ENCODE data around the gene PEAK1.

DNA sequence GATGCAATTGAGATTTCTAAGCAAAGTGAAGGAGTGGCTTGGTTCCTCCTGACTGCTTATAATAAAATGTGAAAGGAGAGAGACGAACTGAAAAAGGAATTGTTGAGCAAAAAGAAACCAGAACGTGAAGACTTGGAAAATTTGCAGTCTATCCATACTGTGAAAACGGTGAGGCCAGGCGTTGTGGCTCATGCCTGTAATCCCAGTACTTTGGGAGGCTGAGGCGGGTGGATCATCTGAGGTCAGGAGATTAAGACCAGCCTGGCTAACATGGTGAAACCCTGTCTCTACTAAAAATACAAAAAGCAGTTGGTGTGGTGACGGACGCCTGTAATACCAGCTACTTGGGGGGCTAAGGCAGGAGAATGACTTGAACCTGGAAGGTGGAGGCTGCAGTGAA, 292.3 kb downstream of the PEAK1 start:
- TF ChIP-seq, protein P1, sequence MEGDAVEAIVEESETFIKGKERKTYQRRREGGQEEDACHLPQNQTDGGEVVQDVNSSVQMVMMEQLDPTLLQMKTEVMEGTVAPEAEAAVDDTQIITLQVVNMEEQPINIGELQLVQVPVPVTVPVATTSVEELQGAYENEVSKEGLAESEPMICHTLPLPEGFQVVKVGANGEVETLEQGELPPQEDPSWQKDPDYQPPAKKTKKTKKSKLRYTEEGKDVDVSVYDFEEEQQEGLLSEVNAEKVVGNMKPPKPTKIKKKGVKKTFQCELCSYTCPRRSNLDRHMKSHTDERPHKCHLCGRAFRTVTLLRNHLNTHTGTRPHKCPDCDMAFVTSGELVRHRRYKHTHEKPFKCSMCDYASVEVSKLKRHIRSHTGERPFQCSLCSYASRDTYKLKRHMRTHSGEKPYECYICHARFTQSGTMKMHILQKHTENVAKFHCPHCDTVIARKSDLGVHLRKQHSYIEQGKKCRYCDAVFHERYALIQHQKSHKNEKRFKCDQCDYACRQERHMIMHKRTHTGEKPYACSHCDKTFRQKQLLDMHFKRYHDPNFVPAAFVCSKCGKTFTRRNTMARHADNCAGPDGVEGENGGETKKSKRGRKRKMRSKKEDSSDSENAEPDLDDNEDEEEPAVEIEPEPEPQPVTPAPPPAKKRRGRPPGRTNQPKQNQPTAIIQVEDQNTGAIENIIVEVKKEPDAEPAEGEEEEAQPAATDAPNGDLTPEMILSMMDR (IDR thresholded peaks at IDR 0.05), result no peak
- no peak for TF ChIP-seq POLR2A (IDR thresholded peaks at IDR 0.05)
